ENCODE results near the gene FLNB. TPM values are rescaled to one million over a fixed set of nuclear protein-coding genes. Genes with fewer than 3 reads are reported as not detected.

FLNB gene
- total RNA-seq, 1 experiment from 2014 or later: 41.2 TPM

DNA sequence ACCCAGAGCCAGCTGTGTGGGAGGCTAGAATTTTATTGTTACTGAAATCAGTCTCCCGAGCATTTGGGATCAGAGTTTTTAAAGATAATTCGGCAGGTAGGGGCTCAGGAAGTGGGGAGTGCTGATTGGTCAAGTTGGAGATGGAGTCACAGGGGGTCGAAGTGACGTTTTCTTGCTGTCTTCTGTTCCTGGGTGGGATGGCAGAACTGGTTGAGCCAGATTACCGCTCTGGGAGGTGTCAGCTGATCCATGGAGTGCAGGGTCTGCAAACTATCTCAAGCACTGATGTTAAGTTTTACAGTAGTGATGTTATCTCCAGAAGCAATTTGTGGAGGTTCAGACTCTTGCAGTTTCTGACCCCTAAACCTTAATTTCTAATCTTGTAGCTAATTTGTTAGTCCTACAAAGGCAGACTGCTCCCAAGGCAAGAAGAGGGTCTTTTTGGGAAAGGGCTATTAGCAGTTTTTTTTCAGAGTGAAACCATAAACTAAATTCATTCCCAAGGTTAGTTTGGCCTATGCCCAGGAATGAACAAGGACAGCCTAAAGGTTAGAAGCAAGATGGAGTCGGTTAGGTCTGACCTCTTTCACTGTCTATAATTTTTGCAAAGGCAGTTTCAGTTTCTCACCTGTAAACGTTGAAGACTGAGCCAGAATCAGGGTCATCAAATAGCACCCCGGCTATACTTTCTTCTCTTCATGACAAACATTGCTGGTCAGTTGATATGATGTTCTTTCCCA is 28.2 kb downstream of the FLNB start:
- CTCF ChIA-PET: no interaction called here

DNA sequence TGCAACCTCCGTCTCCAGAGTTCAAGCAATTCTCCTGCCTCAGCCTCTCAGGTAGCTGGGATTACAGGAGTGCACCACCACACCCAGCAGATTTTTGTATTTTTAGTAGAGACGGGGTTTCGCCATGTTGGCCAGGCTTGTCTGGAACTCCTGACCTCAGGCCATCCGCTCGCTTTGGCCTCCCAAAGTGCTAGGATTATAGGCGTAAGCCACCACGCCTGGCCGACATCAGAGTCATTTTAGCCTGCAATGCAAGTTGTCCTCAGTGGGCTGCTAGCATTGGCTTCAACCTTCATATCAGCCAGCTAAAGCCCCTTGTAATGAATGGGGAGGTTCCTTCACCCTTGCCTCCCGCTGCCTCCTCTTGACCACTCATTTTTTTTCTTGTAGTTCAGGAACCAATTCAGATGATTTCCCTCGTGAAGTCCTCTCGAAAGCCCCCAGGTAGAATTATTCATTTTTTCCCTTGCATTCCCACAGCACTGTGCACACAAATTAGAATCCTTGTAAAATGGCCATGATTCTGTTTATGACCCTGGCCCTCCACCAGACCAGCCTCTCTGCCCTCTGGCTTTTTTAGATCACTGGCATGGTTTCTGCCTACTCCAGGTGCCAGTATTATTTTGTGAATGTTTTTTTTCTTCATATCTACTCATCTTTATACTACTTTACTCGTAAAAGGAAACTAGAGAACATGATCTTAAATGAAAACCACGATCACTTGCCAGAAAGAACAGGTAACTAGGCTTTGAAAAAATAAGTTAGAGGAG is 29.1 kb downstream of the FLNB start:
- Histone ChIP-seq H3K9me3 (ENCODE audit: low read depth, low read length, poor library complexity, severe bottlenecking) (no peaks in the 10 kb centered on the region), H3K27ac (ENCODE audit: low read depth, low read length, poor library complexity, severe bottlenecking) (no peak overlapping the region), H3K27me3 (replicated peaks; ENCODE audit: insufficient read depth, low read depth, low read length, poor library complexity) (no peaks in the 10 kb centered on the region), H3K36me3 (ENCODE audit: insufficient read depth, low read length, poor library complexity, severe bottlenecking) (no peaks in the 10 kb centered on the region), H3K4me1 (ENCODE audit: insufficient read depth, low read length, poor library complexity, severe bottlenecking) (no peaks in the 10 kb centered on the region), H3K4me3 (ENCODE audit: low read depth, low read length, poor library complexity, severe bottlenecking) (no peak overlapping the region)
- ChIA-PET CTCF (no interaction called here), POLR2A (ENCODE audit: low non-redundant PET) (no interaction called here)
- intact Hi-C loops (cut with micrococcal nuclease; ENCODE audit: unreplicated experiment): no loop called here
- no TSS peak for BruUV-seq (replicated peaks)
- no peak for TF ChIP-seq EZH2 (IDR thresholded peaks at IDR 0.05; ENCODE audit: borderline replicate concordance, low read depth, low read length, poor library complexity, severe bottlenecking)
- TF ChIP-seq CTCF (conservative IDR thresholded peaks at IDR 0.05; ENCODE audit: low read depth, low read length): no peak
- DNase-seq (ENCODE audit: low spot score): no peak

More for the DNA sequence above, 28.2 kb downstream of the FLNB start:
- no peaks in the 10 kb centered on the region for H3K9me3 ChIP-seq (ENCODE audit: low read depth, low read length, poor library complexity, severe bottlenecking)
- intact Hi-C loops (cut with micrococcal nuclease; ENCODE audit: unreplicated experiment): no loop called here
- H3K4me1 ChIP-seq (ENCODE audit: insufficient read depth, low read length, poor library complexity, severe bottlenecking): no peaks in the 10 kb centered on the region
- H3K36me3 ChIP-seq (ENCODE audit: insufficient read depth, low read length, poor library complexity, severe bottlenecking): no peaks in the 10 kb centered on the region
- TF ChIP-seq CTCF (conservative IDR thresholded peaks at IDR 0.05; ENCODE audit: low read depth, low read length): no peak
- no peak for TF ChIP-seq EZH2 (IDR thresholded peaks at IDR 0.05; ENCODE audit: borderline replicate concordance, low read depth, low read length, poor library complexity, severe bottlenecking)
- no TSS peak for BruUV-seq (replicated peaks)
- H3K27me3 ChIP-seq (replicated peaks; ENCODE audit: insufficient read depth, low read depth, low read length, poor library complexity): no peaks in the 10 kb centered on the region
- DNase-seq (ENCODE audit: low spot score): no peak
- no peak overlapping the region for H3K4me3 ChIP-seq (ENCODE audit: low read depth, low read length, poor library complexity, severe bottlenecking)
- POLR2A ChIA-PET (ENCODE audit: low non-redundant PET): no interaction called here
- no peak overlapping the region for H3K27ac ChIP-seq (ENCODE audit: low read depth, low read length, poor library complexity, severe bottlenecking)

DNA sequence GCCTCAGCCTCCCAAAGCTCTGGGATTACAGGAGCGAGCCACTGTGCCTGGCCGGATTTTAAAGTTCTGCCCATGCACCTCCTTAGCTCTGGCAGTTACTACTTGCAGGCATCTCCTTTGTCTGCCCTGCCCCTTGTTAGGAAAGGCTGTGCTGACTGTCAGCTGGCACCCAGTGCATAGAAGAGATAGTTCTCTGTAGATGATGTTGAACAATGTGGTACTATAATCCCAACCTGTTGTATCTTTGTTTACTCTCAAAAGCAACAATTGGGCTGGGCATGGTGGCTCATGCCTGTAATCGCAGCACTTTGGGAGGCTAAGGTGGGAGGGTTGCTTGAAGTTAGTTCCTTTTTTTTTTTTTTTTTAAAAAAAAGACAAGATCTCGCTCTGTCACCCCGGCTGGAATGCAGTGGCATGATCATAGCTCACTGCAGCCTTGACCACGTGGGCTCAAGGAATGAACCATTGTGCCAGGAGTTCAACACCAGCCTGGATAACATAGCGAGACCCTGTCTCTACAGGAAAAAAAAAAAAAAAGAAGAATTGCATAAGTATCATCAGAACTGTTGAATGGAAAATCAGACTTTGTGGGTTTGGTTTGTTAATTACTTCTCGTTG is 30.6 kb downstream of the FLNB start:
- BruUV-seq (replicated peaks): no TSS peak
- H3K4me1 ChIP-seq (ENCODE audit: insufficient read depth, low read length, poor library complexity, severe bottlenecking): no peaks in the 10 kb centered on the region

More for the DNA sequence above, 30.6 kb downstream of the FLNB start:
- intact Hi-C loops (cut with micrococcal nuclease; ENCODE audit: unreplicated experiment): no loop called here
- ChIA-PET CTCF (interaction anchor here (0.7 kb wide), 1 partner anchor 932 kb away, joined by 4 read pairs; no protein-coding TSS in a partner anchor), POLR2A (ENCODE audit: low non-redundant PET) (no interaction called here)
- no peaks in the 10 kb centered on the region for H3K36me3 ChIP-seq (ENCODE audit: insufficient read depth, low read length, poor library complexity, severe bottlenecking)
- DNase-seq (ENCODE audit: low spot score): no peak
- H3K9me3 ChIP-seq (ENCODE audit: low read depth, low read length, poor library complexity, severe bottlenecking): no peaks in the 10 kb centered on the region
- H3K27me3 ChIP-seq (replicated peaks; ENCODE audit: insufficient read depth, low read depth, low read length, poor library complexity): no peaks in the 10 kb centered on the region
- H3K27ac ChIP-seq (ENCODE audit: low read depth, low read length, poor library complexity, severe bottlenecking): no peak overlapping the region
- no peak for TF ChIP-seq EZH2 (IDR thresholded peaks at IDR 0.05; ENCODE audit: borderline replicate concordance, low read depth, low read length, poor library complexity, severe bottlenecking)
- no peak for TF ChIP-seq CTCF (conservative IDR thresholded peaks at IDR 0.05; ENCODE audit: low read depth, low read length)
- no peak overlapping the region for H3K4me3 ChIP-seq (ENCODE audit: low read depth, low read length, poor library complexity, severe bottlenecking)

Measured in A673 (cell line).